Measurements from ENCODE around the gene ADAM17. TPM values are rescaled to one million over a fixed set of nuclear protein-coding genes. Genes with fewer than 3 reads are reported as not detected.
"Not testable (repeated sequence)": the region's sequence is repeated elsewhere in the genome, so short reads cannot be mapped to it uniquely, and the experiment has no call there.

ADAM17 gene
- total RNA-seq, 1 donor from 2014 or later = 13.7 TPM

GRCh38 chr2:9573013-9573720 lies 17.5 kb upstream of the ADAM17 start:
- DNase-seq (no peak), ATAC-seq (no peak)
- intact Hi-C loops (cut with micrococcal nuclease) = no loop called here

- ATAC-seq (no peak), DNase-seq (no peak)
- intact Hi-C loops (cut with micrococcal nuclease) = no loop called here
These were observed 14.8 kb upstream of the ADAM17 start for GRCh38 chr2:9570182-9571060.

GRCh38 chr2:9565436-9566153 lies 10.0 kb upstream of the ADAM17 start:
- DNase-seq (peak; percentile 74), ATAC-seq (peak; percentile 95)
- intact Hi-C loops (cut with micrococcal nuclease) = no loop called here

DNA sequence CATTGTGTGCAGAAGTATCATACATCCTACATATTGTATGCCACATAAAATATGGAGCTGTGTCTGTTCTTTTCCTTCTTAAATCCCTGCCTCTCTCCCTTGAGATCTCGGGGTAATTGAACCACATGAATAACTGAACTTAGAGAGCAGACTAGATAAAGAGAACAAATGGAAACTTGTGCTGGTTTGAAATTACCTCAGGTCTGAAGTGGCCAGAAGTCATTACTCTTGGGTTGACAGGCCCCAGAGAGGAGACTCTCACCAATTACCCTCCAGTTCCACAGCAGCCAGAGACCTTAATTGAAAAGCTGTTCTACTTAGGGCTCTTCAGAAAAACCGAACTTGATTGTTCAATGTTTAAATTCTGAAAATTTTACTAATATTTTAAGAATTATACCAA lies 5.0 kb upstream of the ADAM17 start:
- ATAC-seq (no peak), DNase-seq (no peak)
- intact Hi-C loops (cut with micrococcal nuclease) = no loop called here

- intact Hi-C loops (cut with micrococcal nuclease) = no loop called here
- ATAC-seq = no peak
- no peak for DNase-seq
These were observed 3.3 kb upstream of the ADAM17 start for GRCh38 chr2:9558948-9559381.

DNA sequence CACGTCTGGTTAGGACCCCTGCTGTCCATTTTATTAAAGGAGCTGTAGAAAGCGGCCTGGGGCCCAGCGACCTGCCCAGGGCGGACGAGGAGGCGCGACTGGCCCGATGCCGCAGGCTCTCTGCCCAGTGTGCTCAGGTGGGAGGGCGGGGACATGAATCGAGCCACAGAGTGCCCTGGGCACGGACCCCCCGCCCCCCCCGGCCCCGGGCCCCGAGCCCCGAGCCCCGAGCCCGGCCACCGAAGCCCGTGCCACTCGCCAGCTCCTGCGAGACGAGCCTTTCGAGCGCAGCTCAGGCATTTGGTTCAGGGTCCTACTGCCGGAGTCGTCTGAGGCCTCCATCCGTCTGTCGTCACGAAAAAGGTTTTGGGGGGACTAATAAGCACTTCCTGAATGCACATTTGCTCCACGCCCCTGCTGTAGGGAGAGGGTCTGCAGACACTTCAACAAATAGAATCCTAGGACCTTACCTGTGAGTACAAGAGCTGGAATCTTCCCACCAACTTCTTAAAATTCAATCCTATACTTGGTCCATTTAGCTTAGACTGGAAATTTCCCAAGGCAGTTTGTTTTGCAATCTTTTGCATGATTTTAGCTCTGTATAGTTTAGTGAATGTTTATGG lies 602 bp upstream of the ADAM17 start:
- intact Hi-C loops (cut with micrococcal nuclease) = no loop called here
- DNase-seq (no peak), ATAC-seq (peak; percentile 62)

DNA sequence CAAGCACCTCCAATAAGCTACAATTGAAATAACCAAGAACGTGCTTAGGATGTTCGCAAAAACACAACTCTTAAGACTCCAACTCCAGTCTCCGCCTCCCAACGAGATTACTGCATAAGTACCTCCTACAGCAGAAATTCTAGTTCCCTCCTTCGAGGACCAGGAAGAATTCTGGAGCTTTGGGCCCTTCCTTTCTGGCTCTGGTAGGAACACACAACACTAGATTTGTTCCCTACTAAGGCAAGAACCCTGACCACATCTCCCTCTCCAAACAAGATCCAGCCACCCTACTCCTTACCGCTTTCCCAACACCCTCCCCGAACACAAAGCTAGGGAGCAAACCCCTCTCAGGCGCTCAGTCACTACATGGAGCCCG lies 721 bp downstream of the ADAM17 start:
- intact Hi-C loops (cut with micrococcal nuclease) = no loop called here
- ATAC-seq (peak; percentile 6), DNase-seq (no peak)

GRCh38 chr2:9552219-9553178 lies 3.1 kb downstream of the ADAM17 start:
- intact Hi-C loops (cut with micrococcal nuclease) = no loop called here
- ATAC-seq = no peak
- no peak for DNase-seq

- ATAC-seq; DNase-seq; intact Hi-C loops (cut with micrococcal nuclease): not testable (repeated sequence)
These were observed 4.7 kb downstream of the ADAM17 start for GRCh38 chr2:9550859-9551391.

DNA sequence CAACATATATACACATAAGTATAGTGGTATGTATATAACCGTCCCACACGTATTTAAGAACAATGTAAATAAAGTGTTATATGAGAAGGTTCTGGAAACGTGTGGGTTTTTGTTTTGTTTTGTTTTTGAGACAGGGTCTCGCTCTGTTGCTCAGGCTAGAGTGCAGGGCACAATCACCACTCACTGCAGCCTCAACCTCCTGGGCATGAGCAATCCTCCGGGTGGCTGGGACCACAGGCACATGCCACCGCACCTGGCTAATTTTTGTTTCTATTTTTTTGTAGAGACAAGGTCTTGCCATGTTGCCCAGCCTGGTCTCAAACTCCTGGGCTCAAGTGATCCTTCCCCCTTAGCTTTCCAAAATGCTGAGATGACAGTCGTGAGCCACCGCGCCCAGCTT lies 6.2 kb downstream of the ADAM17 start:
- intact Hi-C loops (cut with micrococcal nuclease) = no loop called here
- DNase-seq (no peak), ATAC-seq (no peak)

- intact Hi-C loops (cut with micrococcal nuclease) = no loop called here
- ATAC-seq = no peak
- DNase-seq = no peak
These were observed 7.1 kb downstream of the ADAM17 start for GRCh38 chr2:9548506-9548905.

- no peak for DNase-seq
- intact Hi-C loops (cut with micrococcal nuclease) = no loop called here
- ATAC-seq = no peak
These were observed 8.2 kb downstream of the ADAM17 start for GRCh38 chr2:9547262-9547991.

DNA sequence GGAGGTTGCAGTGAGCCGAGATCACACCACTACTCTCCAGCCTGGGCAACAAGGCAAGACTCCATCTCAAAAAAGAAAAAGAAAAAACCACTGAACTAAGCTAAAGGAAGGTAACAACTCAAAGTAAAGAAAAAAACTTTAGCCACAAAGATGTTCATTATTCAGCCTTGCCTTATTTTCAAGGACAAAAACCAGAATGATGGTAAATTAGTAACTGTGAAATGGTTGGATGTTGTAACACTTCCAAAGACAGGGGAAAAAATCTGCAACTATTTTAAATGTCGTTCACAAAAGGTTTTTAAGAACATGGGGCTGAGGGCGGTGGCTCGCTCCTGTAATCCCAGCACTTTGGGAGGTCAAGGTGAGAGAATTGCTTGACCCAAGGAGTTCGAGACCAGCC lies 10.1 kb downstream of the ADAM17 start:
- no peak for DNase-seq
- ATAC-seq = no peak
- intact Hi-C loops (cut with micrococcal nuclease) = no loop called here

DNA sequence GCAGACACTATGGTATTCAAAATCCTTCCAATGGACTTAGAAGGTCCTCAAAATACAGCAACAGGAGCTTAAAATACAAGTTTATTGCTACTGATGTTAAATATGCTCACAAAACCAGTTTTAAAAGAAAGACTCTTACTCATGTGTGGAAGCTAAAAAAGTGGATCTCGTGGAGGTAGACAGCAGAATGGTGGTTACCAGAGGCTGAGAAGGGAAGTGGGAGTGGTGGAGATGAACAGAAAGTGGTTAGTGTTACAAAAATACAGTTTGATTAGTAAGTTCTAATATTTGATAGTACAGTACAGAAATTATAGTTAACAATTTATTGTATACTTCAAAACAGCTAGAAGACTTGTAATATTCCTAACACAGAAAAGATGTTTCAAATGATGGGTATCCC lies 12.1 kb downstream of the ADAM17 start:
- DNase-seq (no peak), ATAC-seq (no peak)
- intact Hi-C loops (cut with micrococcal nuclease) = no loop called here

DNA sequence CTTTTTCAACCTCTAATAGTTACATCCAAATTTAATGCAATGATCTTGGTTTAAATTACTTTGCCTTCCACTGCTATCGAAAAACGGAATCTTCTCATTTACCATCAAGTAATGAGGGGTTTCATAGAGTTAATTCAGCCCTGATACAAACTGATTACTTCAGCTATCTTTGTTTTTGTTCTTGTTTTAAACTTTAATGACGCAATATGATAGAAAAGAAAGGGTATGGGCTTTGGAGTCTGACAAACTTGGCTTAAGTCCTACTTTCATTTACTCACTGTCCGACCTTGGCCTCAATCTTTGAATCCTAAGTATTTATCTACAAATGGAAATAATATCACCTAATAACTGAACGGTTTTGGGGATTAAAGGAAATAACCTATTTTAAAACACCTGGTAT lies 16.1 kb downstream of the ADAM17 start:
- intact Hi-C loops (cut with micrococcal nuclease) = no loop called here
- DNase-seq = no peak
- peak; percentile 68 for ATAC-seq

DNA sequence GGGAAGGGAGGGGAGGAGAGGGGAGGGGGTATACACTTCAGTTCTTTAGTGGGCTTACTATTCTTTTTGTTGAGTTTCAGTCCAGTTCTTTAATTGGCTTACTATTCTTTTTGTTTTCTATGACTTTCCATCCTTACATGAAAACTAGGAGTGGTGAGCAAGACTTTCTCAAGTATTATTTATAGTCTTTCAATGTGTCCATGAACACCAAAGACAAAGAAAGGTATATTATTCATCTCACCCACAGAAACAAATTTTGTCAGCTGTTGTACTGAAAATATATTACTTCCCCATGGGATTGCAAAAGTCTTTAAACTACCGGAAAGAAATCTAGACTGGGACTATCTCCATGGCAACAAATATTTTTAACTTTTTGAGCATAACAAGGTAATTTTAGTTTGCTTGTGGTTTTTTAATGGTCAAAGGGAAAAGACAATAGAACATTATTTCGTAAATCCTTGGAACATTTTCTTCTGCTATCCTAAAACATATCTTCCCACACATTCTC lies 17.6 kb downstream of the ADAM17 start:
- DNase-seq (no peak), ATAC-seq (peak; percentile 57)
- intact Hi-C loops (cut with micrococcal nuclease) = no loop called here

DNA sequence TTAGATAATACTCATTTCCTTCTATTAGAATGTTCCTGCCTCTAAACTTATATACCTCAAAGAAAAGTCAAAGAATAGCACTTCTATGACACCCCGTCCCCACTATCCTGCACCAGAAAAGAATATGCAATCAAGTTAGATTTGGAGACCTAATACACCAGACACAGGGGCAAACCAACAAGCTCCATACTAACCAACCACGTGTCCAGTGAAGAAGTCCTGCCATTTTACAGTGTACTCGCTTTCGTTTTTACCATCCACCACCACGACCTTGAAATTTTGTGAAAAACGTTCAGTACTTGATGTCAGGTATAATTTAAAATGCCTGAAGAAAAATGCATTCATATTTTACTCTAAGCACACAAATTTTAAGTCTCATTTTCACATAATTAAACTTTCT lies 19.1 kb downstream of the ADAM17 start:
- ATAC-seq = no peak
- no peak for DNase-seq
- intact Hi-C loops (cut with micrococcal nuclease) = no loop called here

All from left ventricle myocardium superior (tissue), 1 donor.